IMR-90 (cell line): ENCODE measurements around the gene NPAS2. TPM values are rescaled to one million over a fixed set of nuclear protein-coding genes. Genes with fewer than 3 reads are reported as not detected.

ENCODE experiments used
- ATAC-seq: fragments of 200-7000 bp; cut with Tn5 transposase; 2 replicates; pipeline ENCODE4 v1.9.1; 2020; ENCODE audit warnings: low read depth, mild to moderate bottlenecking, moderate library complexity
- BruUV-seq: library from RNA; stranded (reverse); fragments of 400-500 nt; replicated peaks from 2 replicates; lab custom pipeline; 2021; lab: Mats Ljungman, UMichigan
- CTCF ChIA-PET: fragments of 300-600 bp; formaldehyde crosslinking; extraction: SDS; loops from one replicate; lab custom pipeline; 2021; ENCODE audit warnings: antibody characterized with exemption; lab: Yijun Ruan, JAX
- POLR2A ChIA-PET: fragments of 300-600 bp; sonication (Branson Sonifier 250); formaldehyde crosslinking; loops from one replicate; lab custom pipeline; 2022; ENCODE audit warnings: antibody characterized with exemption; ENCODE audit not compliant: unreplicated experiment; lab: Charles Lee
- DNase-seq: peaks from one replicate; pipeline ENCODE4 v3.0.0; 2013
- H2AFZ ChIP-seq: replicated peaks from 2 replicates; pipeline ENCODE3; 2013; ENCODE audit warnings: low read length, mild to moderate bottlenecking; ENCODE audit not compliant: poor library complexity
- H2AK5ac ChIP-seq: 2 replicates; pipeline ENCODE4 v1.6.1; 2013; ENCODE audit warnings: low read depth, low read length, inconsistent platforms
- H2AK9ac ChIP-seq: replicated peaks from 2 replicates; pipeline ENCODE3; 2013; ENCODE audit warnings: mild to moderate bottlenecking, low read depth, low read length, moderate library complexity; ENCODE audit not compliant: poor library complexity
- H2BK120ac ChIP-seq: 2 replicates; pipeline ENCODE4 v1.6.1; 2013; ENCODE audit warnings: low read depth, low read length, inconsistent platforms
- H2BK15ac ChIP-seq: 3 replicates; pipeline ENCODE4 v1.6.1; 2013; ENCODE audit warnings: low read depth, low read length, inconsistent platforms
- H2BK20ac ChIP-seq: 2 replicates; pipeline ENCODE4 v1.6.1; 2013; ENCODE audit warnings: low read depth, mild to moderate bottlenecking, inconsistent platforms, low read length, moderate library complexity
- H2BK5ac ChIP-seq: 2 replicates; pipeline ENCODE4 v1.6.1; 2013; ENCODE audit warnings: mild to moderate bottlenecking, low read depth, low read length, inconsistent platforms; ENCODE audit not compliant: poor library complexity, severe bottlenecking
- H3K14ac ChIP-seq: replicated peaks from 2 replicates; pipeline ENCODE4 v1.6.1; 2013; ENCODE audit warnings: low read depth, low read length, inconsistent platforms
- H3K18ac ChIP-seq: 2 replicates; pipeline ENCODE4 v1.6.1; 2013; ENCODE audit warnings: low read depth, low read length, control low read depth
- H3K23ac ChIP-seq: 2 replicates; pipeline ENCODE4 v1.6.1; 2013; ENCODE audit warnings: low read depth, low read length, inconsistent platforms
- H3K27ac ChIP-seq: 2 replicates; pipeline ENCODE4 v1.5.1; 2013; ENCODE audit warnings: mild to moderate bottlenecking, control low read depth, low read length; ENCODE audit not compliant: insufficient read depth
- H3K27me3 ChIP-seq: 2 replicates; pipeline ENCODE4 v1.6.1; 2013; ENCODE audit warnings: low read length; ENCODE audit not compliant: control insufficient read depth, insufficient read depth
- H3K36me3 ChIP-seq: 2 replicates; pipeline ENCODE4 v1.6.1; 2013; ENCODE audit warnings: low read length, mixed read lengths; ENCODE audit not compliant: control insufficient read depth, insufficient read depth
- H3K4ac ChIP-seq: 2 replicates; pipeline ENCODE4 v1.6.1; 2013; ENCODE audit warnings: low read depth, low read length, inconsistent platforms
- H3K4me1 ChIP-seq: 2 replicates; pipeline ENCODE4 v1.6.1; 2013; ENCODE audit warnings: low read length, mixed read lengths; ENCODE audit not compliant: control insufficient read depth, insufficient read depth
- H3K4me2 ChIP-seq: 2 replicates; pipeline ENCODE4 v1.6.1; 2013; ENCODE audit warnings: low read depth, mild to moderate bottlenecking, control low read depth, low read length, moderate library complexity
- H3K4me3 ChIP-seq: 2 replicates; pipeline ENCODE4 v1.5.1; 2013; ENCODE audit warnings: low read depth, mild to moderate bottlenecking, control low read depth, low read length, moderate library complexity; ENCODE audit not compliant: insufficient read depth
- H3K56ac ChIP-seq: 2 replicates; pipeline ENCODE4 v1.6.1; 2013; ENCODE audit warnings: low read length, inconsistent platforms; ENCODE audit not compliant: insufficient read depth; ENCODE audit errors: extremely low read depth
- H3K79me1 ChIP-seq, 2 experiments: 2 replicates each; pipeline ENCODE4 v1.6.1; 2013; ENCODE audit warnings: low read length in 2 of 2, inconsistent platforms in 1 of 2, low read depth in 1 of 2
- H3K9ac ChIP-seq: 2 replicates; pipeline ENCODE4 v1.6.1; 2013; ENCODE audit warnings: low read depth, low read length, control low read depth
- H3K9me1 ChIP-seq: 2 replicates; pipeline ENCODE4 v1.6.1; 2013; ENCODE audit warnings: low read length, inconsistent platforms; ENCODE audit not compliant: insufficient read depth
- H3K9me3 ChIP-seq: 2 replicates; pipeline ENCODE4 v1.6.1; 2013; ENCODE audit warnings: low read length; ENCODE audit not compliant: control insufficient read depth, insufficient read depth
- H4K20me1 ChIP-seq: 2 replicates; pipeline ENCODE4 v1.6.1; 2013; ENCODE audit warnings: low read length, inconsistent platforms; ENCODE audit not compliant: insufficient read depth
- H4K5ac ChIP-seq: 2 replicates; pipeline ENCODE4 v1.6.1; 2013; ENCODE audit warnings: mild to moderate bottlenecking, low read depth, low read length, control low read depth
- H4K8ac ChIP-seq, 2 experiments: 2 replicates each; pipeline ENCODE4 v1.6.1; 2013; ENCODE audit warnings: low read depth in 2 of 2, low read length in 2 of 2, control low read depth in 1 of 2, inconsistent platforms in 1 of 2
- H4K91ac ChIP-seq: 2 replicates; pipeline ENCODE4 v1.6.1; 2013; ENCODE audit warnings: low read depth, low read length, inconsistent platforms; ENCODE audit not compliant: insufficient read depth
- MAZ ChIP-seq: IDR thresholded peaks from 2 replicates; pipeline ENCODE4 v1.6.1; 2012; ENCODE audit warnings: low read depth, mild to moderate bottlenecking, low read length, improper control_type of control experiment, moderate library complexity, borderline replicate concordance
- MXI1 ChIP-seq: IDR thresholded peaks from 2 replicates; pipeline ENCODE4 v1.6.1; 2012; ENCODE audit warnings: low read depth, mild to moderate bottlenecking, low read length, moderate library complexity, borderline replicate concordance
- WGBS, 2 experiments: methylation state at CpG; one replicate each; pipeline versions ENCODE4 v1.1.5 to v1.1.7; 2013; ENCODE audit warnings: missing lambda C conversion rate in 2 of 2; ENCODE audit not compliant: insufficient read length in 1 of 2; ENCODE audit errors: extremely low coverage in 2 of 2; 5-methylcytosine and 5-hydroxymethylcytosine counted together
- dilution Hi-C: fragments of 300-500 bp; cut with HindIII; formaldehyde crosslinking; loops from one replicate; pipeline ENCODE4 v1.14.3; 2018; ENCODE audit warnings: low sequenced_read_pairs; ENCODE audit not compliant: unreplicated experiment
- in situ Hi-C: fragments of 300-500 bp; cut with MboI; formaldehyde crosslinking; loops from 3 replicates; pipeline ENCODE4 v1.14.3; 2019; ENCODE audit warnings: low sequenced_read_pairs, inconsistent platforms, mixed read lengths
- intact Hi-C: fragments of 100-400 bp; cut with micrococcal nuclease; formaldehyde crosslinking; loops from 2 replicates; pipeline ENCODE4 v1.10.0; 2022
- polyA plus RNA-seq, 3 experiments: library from polyadenylated mRNA; depleted of rRNA; stranded (reverse); fragments of >200 nt; gene quantifications; 2 replicates each; pipeline ENCODE4 v1.2.3, GENCODE V29; 2012; ENCODE audit warnings: low replicate concordance in 1 of 3
- total RNA-seq: library from RNA; depleted of rRNA; stranded (reverse); fragments of >200 nt; gene quantifications from 2 replicates; pipeline ENCODE4 v1.2.3, GENCODE V29; 2012

NPAS2 gene
- total and polyA plus RNA-seq, 2 of the 4 experiments (the other 2 are of a cell fraction), result 5.2 to 14.8 TPM

GRCh38 chr2:100953406-100954043 lies 133.6 kb downstream of the NPAS2 start:
- Histone ChIP-seq H3K9me1 (peaks cover 9% of the 10 kb centered on the region; the same call in 1 of the 2 replicates), H3K4me2 (no peak overlapping the region), H2AK9ac (no peak overlapping the region), H4K8ac (no peak overlapping the region), H2BK20ac (no peak overlapping the region), H4K5ac (no peak overlapping the region), H3K27ac (no peak overlapping the region), H4K20me1 (no peaks in the 10 kb centered on the region), H3K23ac (no peak overlapping the region), H2BK15ac (no peak overlapping the region), H3K27me3 (no peaks in the 10 kb centered on the region), H2BK5ac (no peak overlapping the region), H3K9ac (no peak overlapping the region), H3K4ac (no peak overlapping the region), H3K79me1 (no peaks in the 10 kb centered on the region; a peak in 1 of 4 replicates), H2AFZ (no peak overlapping the region), H2AK5ac (peak overlapping the region; percentile 37; the same call in 1 of the 2 replicates), H3K4me3 (no peak overlapping the region), H4K91ac (no peak overlapping the region), H3K18ac (no peak overlapping the region), H3K9me3 (no peaks in the 10 kb centered on the region), H3K56ac (no peak overlapping the region), H3K14ac (no peak overlapping the region), H3K4me1 (peaks cover 6% of the 10 kb centered on the region), H3K36me3 (peaks cover 4% of the 10 kb centered on the region), H2BK120ac (no peak overlapping the region)
- dilution Hi-C loops (no loop called here), in situ Hi-C loops (no loop called here), intact Hi-C loops (no loop called here)
- ChIA-PET POLR2A (no interaction called here), CTCF (no interaction called here)
- ATAC-seq (no peak), DNase-seq (no peak)
- TF ChIP-seq MAZ (no peak), MXI1 (no peak)
- no TSS peak for BruUV-seq
- 100% methylated on average over 3 of the region's 11 CpGs; no CpG with 5 or more reads in 1 of the 2 experiments for WGBS, 2 experiments
